Nephron progenitor cell (in vitro differentiated cells): Measurements from ENCODE around the gene CHN2.

Source experiments
- DNase-seq: peaks from one replicate; pipeline ENCODE4 v3.0.0; 2021
- H3K27ac Mint-ChIP-seq: 2 replicates; pipeline ENCODE4 v1.8.0; 2021; ENCODE audit warnings: mild to moderate bottlenecking, moderate library complexity, mixed read lengths
- H3K27me3 Mint-ChIP-seq: 2 replicates; pipeline ENCODE4 v1.8.0; 2021; ENCODE audit warnings: mild to moderate bottlenecking, low read depth, mixed read lengths; ENCODE audit not compliant: poor library complexity
- H3K36me3 Mint-ChIP-seq: 2 replicates; pipeline ENCODE4 v1.8.0; 2021; ENCODE audit warnings: low read depth, mixed read lengths
- H3K4me1 Mint-ChIP-seq: 2 replicates; pipeline ENCODE4 v1.8.0; 2021; ENCODE audit warnings: mixed read lengths
- H3K4me3 Mint-ChIP-seq: 2 replicates; pipeline ENCODE4 v1.8.0; 2021; ENCODE audit warnings: mild to moderate bottlenecking, moderate library complexity, mixed read lengths
- H3K9me3 Mint-ChIP-seq: 2 replicates; pipeline ENCODE4 v1.8.0; 2021; ENCODE audit warnings: mild to moderate bottlenecking, moderate library complexity, mixed read lengths
- CTCF ChIP-seq: fragments of 200-600 bp; sonication (generic); IDR thresholded peaks from 2 replicates; pipeline ENCODE4 v1.5.0; 2021; ENCODE audit warnings: antibody characterized with exemption

The CHN2 gene

GRCh38 chr7:29454899-29455451, 260.4 kb downstream of the CHN2 start:
- Mint-ChIP-seq H3K36me3 (peaks cover 5% of the 10 kb centered on the region), H3K27ac (no peak overlapping the region), H3K9me3 (no peaks in the 10 kb centered on the region), H3K4me3 (no peak overlapping the region), H3K4me1 (peaks cover 62% of the 10 kb centered on the region), H3K27me3 (no peaks in the 10 kb centered on the region)
- no peak for TF ChIP-seq CTCF
- DNase-seq, result no peak

- Mint-ChIP-seq H3K36me3 (no peaks in the 10 kb centered on the region), H3K4me1 (peaks cover 59% of the 10 kb centered on the region), H3K27me3 (no peaks in the 10 kb centered on the region), H3K9me3 (no peaks in the 10 kb centered on the region), H3K27ac (peak overlapping the region; percentile 82), H3K4me3 (peak overlapping the region; percentile 31)
- no peak for TF ChIP-seq CTCF
- DNase-seq, result peak; percentile 15
Observed at GRCh38 chr7:29457141-29457561, 262.6 kb downstream of the CHN2 start.

DNA sequence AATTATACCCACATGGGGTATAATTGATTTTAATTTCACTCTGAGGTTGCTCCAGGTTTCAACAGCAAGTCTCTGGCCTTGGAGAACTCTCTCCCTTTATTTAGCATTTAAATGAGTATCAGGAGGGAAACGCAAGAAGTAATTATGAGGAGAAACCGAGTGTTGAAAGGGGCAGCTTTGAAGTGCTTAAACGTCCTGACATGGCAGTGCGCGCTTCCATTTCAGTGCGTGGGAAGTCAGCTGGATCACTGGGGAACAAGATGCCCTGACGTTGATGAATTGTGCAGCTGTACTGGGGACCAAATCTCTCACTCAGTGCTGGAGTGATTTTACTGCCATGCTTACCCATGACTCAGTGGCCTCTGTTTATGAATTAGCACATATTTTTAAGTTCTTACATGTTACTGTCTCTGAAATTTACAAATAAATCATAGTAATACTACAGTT, 263.0 kb downstream of the CHN2 start:
- H3K4me1 Mint-ChIP-seq, result peaks cover 56% of the 10 kb centered on the region
- H3K27ac Mint-ChIP-seq, result peak overlapping the region; percentile 91
- TF ChIP-seq CTCF, result no peak
- H3K27me3 Mint-ChIP-seq, result no peaks in the 10 kb centered on the region
- peak overlapping the region; percentile 33 for H3K4me3 Mint-ChIP-seq
- DNase-seq, result peak; percentile 44
- no peaks in the 10 kb centered on the region for H3K36me3 Mint-ChIP-seq
- H3K9me3 Mint-ChIP-seq, result no peaks in the 10 kb centered on the region

DNA sequence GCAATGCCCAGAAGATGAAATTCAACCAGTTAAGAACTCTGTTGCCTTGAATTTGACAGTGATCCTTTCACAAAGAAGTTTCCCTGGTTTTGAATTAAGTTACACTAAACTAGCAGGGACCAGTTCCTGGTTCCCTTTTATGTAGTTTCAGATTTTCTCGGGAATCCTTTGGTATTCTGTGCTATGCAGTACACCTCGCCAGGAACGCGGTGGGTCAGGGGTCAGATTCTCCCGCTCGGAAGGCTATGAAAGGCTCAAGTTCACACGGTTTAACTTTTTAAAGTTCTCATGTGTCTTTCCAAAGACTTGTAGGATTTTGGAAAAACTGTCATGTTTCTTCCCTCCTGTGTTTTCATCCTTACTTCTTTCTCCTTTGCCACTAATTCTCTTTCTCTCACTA, 264.4 kb downstream of the CHN2 start:
- H3K27me3 Mint-ChIP-seq, result no peaks in the 10 kb centered on the region
- H3K27ac Mint-ChIP-seq, result no peak overlapping the region
- no peaks in the 10 kb centered on the region for H3K36me3 Mint-ChIP-seq
- H3K9me3 Mint-ChIP-seq, result no peaks in the 10 kb centered on the region
- DNase-seq, result peak; percentile 18
- no peak overlapping the region for H3K4me3 Mint-ChIP-seq
- peaks cover 50% of the 10 kb centered on the region for H3K4me1 Mint-ChIP-seq
- no peak for TF ChIP-seq CTCF

DNA sequence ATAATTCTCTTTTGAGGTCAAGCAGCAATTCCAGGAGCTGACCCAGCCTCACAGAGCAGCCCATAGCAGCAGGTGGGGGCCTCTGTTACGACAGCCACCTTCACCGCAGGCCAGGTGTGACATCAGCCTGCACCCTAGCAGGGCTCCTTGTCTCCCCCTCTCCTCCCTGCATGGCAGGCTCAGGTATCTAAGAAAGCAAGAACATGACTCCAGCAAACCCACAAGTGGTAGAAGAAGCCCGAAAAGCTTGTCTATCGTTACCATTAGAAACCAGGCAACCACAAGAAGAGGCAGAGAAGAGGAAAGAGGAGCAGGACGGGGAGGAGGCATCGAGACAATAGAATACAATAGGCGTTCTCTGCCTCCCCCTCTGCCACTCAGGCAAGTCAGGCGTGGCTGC, 265.0 kb downstream of the CHN2 start:
- no peak for TF ChIP-seq CTCF
- Mint-ChIP-seq H3K4me1 (peaks cover 50% of the 10 kb centered on the region), H3K27me3 (no peaks in the 10 kb centered on the region), H3K27ac (peak overlapping the region; percentile 64), H3K9me3 (no peaks in the 10 kb centered on the region), H3K36me3 (no peaks in the 10 kb centered on the region), H3K4me3 (no peak overlapping the region)
- no peak for DNase-seq

- DNase-seq, result no peak
- no peaks in the 10 kb centered on the region for H3K27me3 Mint-ChIP-seq
- no peaks in the 10 kb centered on the region for H3K36me3 Mint-ChIP-seq
- H3K9me3 Mint-ChIP-seq, result no peaks in the 10 kb centered on the region
- no peak overlapping the region for H3K27ac Mint-ChIP-seq
- no peak overlapping the region for H3K4me3 Mint-ChIP-seq
- H3K4me1 Mint-ChIP-seq, result peaks cover 29% of the 10 kb centered on the region
- TF ChIP-seq CTCF, result no peak
Observed at GRCh38 chr7:29461996-29462395, 267.4 kb downstream of the CHN2 start.
